KG1 (cell line): Measurements from ENCODE around the gene TNFRSF1B.

ENCODE experiments used
- DNase-seq: peaks from one replicate; lab custom pipeline; 2025; lab: John Stamatoyannopoulos, UW

The TNFRSF1B gene

DNA sequence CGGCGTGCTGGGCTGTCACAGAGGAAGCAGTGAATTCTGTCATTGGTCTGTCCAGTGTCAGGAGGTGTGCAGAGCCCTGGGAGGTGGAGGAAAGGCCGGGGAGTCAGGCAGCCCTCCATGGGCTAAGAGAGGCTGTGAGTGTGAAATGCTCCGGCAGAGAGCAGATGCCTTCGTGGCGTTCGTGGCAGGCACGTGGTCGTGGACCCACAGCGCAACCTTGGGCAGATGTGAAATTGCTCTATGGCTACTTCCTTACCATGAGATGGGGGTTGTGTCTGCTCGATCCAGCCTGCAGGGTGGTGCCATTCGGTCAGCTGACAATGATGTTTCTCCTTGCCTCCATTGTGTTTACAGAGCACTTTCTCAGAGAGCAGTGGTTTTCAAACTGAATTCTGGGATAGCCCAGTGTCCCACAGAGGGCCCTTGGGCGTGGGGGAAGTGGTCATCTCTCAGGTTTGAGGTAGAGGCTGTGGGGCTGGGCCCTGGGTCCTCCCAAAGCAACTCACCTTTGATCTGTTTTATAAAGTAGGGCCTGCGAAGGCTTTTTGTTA lies 27.9 kb downstream of the TNFRSF1B start:
- DNase-seq = no peak

GRCh38 chr1:12195416-12195815 lies 28.6 kb downstream of the TNFRSF1B start:
- DNase-seq = no peak

DNA sequence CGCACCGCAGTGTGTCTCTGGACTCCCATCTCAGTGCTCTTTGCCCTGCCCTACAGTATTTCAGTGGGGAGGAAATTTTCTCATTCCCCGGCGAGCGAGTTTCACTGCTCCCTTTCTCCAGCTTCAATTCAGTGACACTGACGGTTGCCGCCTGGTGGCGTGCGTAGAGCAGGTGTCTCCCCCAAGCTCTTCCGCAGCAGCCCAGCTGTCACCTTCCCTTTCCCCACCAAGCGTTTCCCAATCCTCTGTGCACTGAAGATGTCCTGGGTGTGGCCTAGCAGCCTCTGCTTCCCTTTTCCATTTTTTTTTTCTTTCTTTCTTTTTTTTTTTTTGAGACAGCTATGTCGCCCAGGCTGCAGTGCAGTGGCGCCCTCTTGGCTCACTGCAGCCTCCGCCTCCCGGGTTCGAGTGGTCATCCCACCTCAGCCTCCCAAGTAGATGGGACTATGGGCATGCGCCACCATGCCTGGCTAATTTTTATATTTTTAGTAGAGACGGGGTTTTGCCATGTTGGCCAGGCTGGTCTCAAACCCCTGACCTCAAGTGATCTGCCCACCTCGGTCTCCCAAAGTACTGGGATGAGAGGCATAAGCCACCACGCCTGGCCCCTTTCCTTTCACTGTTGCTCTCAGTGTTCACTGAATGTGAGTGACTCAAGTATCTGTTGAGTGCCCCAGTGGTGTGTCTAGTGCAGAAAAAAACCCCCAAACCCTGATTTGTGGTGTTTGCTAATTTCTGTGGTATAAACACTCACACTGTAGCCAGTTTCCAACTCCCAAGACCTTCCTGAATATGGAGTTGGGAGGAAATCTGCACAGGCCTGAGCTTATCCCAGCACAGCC lies 30.1 kb downstream of the TNFRSF1B start:
- DNase-seq = no peak

DNA sequence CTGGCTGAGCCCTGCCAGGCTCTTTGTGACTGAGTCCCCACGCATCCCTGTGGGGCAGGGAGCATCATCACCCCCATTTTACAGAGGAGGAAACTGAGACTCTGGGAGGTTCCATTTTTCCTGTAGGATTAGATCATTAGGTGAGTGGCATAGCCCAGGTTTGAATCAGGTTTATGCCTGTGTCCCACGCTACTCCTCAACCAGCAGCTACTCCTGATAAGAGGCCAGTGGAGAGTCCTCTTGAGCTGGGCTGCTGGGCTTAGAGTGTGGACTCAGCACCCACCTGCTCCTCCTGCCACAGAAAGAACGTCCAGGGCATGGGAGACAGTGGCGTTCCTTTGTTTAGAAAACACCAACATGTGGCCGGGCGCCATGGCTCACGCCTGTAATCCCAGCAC lies 30.7 kb downstream of the TNFRSF1B start:
- DNase-seq = no peak

GRCh38 chr1:12200208-12200607 lies 33.4 kb downstream of the TNFRSF1B start:
- DNase-seq = no peak

DNA sequence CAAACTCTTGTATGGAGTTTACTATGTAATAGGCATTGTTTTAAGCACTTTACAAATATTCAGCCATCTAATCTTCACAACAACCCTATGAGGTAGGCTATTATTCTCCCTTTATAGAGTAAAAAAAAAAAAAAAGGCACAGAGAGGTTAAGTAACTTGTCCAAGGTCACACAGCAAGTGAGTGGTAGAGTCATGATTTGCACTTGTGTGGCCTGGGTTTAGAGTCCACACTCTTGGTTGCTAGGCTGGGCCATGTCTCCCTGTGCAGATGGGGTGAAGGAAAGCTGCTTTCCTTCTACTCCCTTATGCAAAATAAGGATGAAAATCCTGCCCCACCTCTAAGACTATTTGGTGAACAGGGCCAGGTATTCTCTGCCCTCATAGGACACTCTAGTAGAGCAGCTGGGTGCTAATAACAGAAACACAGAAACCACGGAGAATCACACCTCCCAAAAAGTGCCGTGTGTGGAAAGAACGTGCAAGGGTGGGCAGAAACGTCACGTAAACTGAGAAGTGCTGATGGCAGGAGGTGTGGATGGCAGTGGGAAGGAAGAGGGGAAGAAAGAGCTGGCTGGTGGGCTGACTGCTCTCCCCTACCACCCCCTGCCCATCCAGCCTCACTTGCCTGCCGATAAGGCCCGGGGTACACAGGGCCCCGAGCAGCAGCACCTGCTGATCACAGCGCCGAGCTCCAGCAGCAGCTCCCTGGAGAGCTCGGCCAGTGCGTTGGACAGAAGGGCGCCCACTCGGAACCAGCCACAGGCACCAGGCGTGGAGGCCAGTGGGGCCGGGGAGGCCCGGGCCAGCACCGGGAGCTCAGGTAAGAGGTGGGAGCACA lies 34.8 kb downstream of the TNFRSF1B start:
- no peak for DNase-seq

- no peak for DNase-seq
Observed at GRCh38 chr1:12202190-12202497, 35.4 kb downstream of the TNFRSF1B start.

DNA sequence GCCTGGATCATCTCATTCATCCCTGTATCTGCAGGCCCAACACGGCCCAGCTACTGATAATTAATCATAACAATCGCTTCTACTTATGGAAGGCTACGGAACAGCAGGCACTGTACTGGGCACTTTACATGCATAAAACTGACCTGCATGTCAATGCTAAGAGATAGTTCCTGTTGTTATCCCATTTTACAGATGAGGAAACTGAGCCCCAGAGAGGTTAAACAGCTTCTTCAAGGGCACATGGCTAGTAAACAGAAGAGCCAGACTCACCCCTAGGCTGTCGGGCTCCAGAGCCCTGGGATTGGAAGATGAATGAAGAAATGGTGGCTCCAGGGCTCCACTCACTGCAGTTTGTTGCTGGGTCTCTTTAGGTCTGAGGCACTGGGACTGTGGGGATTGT lies 35.8 kb downstream of the TNFRSF1B start:
- no peak for DNase-seq

DNA sequence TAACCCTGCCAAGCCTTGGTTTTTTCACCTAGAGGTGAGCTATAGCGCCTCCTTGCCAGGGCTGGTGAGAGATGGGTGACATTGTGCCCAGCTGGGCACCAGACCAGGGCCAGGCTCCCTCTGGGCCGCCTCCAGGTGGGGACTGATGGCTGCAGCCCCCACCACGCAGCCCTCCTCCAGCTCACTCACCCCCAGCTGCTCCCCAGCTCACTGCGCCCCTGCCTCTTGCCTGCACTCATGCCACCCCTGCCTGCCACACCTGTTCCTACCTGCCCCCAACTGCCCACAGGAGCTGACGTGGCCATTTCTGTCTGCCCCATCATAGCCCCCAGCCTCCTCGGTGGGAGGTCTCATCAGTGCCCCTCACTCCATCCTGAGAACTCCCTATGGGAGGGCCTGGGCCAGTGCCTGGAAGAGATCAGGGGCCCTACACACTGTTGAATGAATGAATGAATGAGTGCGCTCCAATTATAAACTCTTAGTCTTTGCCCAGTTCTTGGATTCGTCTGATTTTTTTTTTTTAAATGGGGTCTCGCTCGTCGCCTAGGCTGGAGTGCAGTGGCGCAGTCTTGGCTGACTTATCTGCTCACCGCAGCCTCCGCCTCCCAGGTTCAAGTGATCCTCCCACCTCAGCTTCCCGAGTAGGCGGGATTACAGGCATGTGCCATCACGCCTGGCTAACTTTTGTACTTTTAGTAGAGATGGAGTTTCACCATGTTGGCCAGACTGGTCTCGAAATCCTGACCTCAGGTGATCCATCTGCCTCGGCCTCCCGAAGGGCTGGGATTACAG lies 36.6 kb downstream of the TNFRSF1B start:
- DNase-seq = no peak

- no peak for DNase-seq
Observed at GRCh38 chr1:12204140-12204539, 37.3 kb downstream of the TNFRSF1B start.

- DNase-seq = no peak
Observed at GRCh38 chr1:12204754-12205658, 38.2 kb downstream of the TNFRSF1B start.

DNA sequence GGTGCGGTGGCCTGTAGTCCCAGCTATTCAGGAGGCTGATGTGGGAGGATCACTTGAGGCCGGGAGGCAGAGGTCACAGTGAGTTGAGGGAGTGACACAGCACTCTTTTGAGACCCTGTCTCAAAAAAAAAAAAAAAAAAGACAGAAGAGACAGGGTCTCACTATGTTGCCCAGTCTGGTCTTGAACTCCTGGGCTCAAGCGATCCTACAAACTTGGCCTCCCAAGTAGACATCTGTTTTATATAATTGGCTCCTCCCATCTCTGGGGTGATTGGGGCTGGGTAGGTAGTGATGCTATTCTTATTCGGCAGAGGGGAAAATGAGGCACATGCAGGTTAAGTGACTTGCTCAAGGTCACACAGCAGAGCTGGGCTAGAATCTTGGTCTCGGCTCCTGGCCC lies 39.4 kb downstream of the TNFRSF1B start:
- DNase-seq = no peak

DNA sequence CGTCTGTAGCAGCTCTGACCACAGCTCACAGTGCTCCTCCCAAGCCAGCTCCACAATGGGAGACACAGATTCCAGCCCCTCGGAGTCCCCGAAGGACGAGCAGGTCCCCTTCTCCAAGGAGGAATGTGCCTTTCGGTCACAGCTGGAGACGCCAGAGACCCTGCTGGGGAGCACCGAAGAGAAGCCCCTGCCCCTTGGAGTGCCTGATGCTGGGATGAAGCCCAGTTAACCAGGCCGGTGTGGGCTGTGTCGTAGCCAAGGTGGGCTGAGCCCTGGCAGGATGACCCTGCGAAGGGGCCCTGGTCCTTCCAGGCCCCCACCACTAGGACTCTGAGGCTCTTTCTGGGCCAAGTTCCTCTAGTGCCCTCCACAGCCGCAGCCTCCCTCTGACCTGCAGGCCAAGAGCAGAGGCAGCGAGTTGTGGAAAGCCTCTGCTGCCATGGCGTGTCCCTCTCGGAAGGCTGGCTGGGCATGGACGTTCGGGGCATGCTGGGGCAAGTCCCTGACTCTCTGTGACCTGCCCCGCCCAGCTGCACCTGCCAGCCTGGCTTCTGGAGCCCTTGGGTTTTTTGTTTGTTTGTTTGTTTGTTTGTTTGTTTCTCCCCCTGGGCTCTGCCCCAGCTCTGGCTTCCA lies 40.1 kb downstream of the TNFRSF1B start:
- no peak for DNase-seq

- no peak for DNase-seq
Observed at GRCh38 chr1:12208271-12208670, 41.5 kb downstream of the TNFRSF1B start.

DNA sequence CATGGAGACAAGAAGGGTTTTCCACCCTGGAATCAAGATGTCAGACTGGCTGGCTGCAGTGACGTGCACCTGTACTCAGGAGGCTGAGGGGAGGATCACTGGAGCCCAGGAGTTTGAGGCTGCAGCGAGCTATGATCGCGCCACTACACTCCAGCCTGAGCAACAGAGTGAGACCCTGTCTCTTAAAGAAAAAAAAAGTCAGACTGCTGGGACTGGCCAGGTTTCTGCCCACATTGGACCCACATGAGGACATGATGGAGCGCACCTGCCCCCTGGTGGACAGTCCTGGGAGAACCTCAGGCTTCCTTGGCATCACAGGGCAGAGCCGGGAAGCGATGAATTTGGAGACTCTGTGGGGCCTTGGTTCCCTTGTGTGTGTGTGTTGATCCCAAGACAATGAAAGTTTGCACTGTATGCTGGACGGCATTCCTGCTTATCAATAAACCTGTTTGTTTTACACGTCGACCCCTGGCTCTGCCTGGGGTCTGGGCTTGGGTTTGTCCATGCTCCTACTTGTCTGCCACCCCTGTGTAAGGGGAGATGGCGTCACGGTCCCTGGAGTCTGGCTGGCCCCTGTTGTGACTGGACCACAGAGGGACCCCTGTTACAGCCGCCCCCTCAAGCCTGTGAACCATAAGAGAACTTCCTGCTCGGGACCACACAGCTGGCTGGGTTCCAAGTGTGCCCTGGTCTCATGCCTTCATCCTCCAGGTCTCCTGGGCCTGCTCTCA lies 42.1 kb downstream of the TNFRSF1B start:
- DNase-seq = peak; percentile 80

DNA sequence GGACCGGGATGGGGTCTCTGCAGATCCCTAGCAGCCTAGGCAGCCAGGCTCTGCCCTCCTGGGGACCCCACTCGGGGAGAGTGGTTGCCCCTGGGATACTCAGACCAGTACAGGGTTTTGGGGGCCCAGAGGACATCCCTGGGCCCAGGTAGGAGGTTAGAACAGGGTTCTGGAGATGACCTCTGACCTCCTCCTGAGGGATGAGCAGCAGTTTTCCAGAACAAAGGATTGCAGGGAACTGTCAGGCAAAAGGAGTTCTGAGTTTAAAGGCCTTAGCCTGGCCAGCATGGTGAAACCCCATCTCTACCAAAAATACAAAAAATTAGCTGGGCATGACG lies 42.7 kb downstream of the TNFRSF1B start:
- DNase-seq = no peak

GRCh38 chr1:12215118-12215961 lies 48.5 kb downstream of the TNFRSF1B start:
- DNase-seq = no peak

DNA sequence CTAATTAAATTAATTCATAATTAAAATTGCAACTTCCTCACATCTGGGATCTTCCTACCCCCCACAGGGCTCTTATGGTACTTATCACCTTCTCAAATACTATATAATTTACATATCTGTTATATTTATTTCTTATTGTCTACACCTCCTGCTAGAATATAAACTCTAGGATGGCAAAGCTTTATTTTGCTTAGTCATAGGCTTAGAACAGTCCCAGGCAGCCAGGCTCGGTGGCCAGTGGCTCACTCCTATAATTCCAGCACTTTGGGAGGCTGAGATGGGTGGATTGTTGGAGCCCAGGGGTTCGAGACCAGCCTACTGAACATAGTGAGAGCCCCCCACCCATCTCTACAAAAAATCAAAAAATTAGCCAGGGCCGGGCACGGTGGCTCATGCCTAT lies 53.0 kb downstream of the TNFRSF1B start:
- no peak for DNase-seq

DNA sequence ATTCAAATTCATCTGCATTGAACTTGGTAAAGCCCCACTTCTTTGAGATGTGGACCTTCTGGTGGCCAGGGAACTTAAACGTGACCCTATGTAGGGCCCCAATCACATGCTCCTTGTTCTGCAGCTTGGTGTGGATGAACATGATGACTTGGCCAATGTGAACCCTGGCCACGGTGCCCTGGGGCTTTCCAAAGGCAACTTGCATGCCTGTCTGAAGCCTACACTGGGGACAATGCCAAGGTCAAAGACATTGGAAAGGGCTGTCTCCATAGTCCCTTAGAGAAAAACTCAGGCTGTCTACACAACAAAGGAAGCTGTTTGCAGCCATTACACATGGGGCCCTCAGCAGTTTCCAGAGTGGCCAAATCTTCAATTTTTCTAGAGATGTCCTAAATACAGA lies 54.1 kb downstream of the TNFRSF1B start:
- DNase-seq = no peak
